HG02759 (cell line): ENCODE measurements around the gene PRRT1.

Experiments used
- ATAC-seq: cut with Tn5 transposase; IDR thresholded peaks from one replicate; pipeline ENCODE4 v1.9.1; 2021; ENCODE audit warnings: mild to moderate bottlenecking, moderate library complexity; ENCODE audit not compliant: unreplicated experiment

The PRRT1 gene

GRCh38 chr6:32175711-32176475 is 24.2 kb upstream of the PRRT1 start, which contains the start of gene AGPAT1:
TSS of gene AGPAT1 (minus strand) at chr6:32176084. CDS start at chr6:32171496, 4,588 bp downstream.
- ATAC-seq = peak; percentile 47

GRCh38 chr6:32175322-32175710 is 23.6 kb upstream of the PRRT1 start:
- no peak for ATAC-seq

- no peak for ATAC-seq
Observed at GRCh38 chr6:32174416-32174815, 22.7 kb upstream of the PRRT1 start.

GRCh38 chr6:32173051-32173727 is 21.4 kb upstream of the PRRT1 start:
- ATAC-seq = no peak

GRCh38 chr6:32171234-32171633 is 19.5 kb upstream of the PRRT1 start:
- ATAC-seq = no peak

GRCh38 chr6:32170294-32170693 is 18.6 kb upstream of the PRRT1 start:
- no peak for ATAC-seq

- ATAC-seq = no peak
Observed at GRCh38 chr6:32168807-32169591, 17.3 kb upstream of the PRRT1 start.

GRCh38 chr6:32168350-32168749 is 16.6 kb upstream of the PRRT1 start:
- no peak for ATAC-seq

- no peak for ATAC-seq
Observed at GRCh38 chr6:32167761-32168262, 16.1 kb upstream of the PRRT1 start.

GRCh38 chr6:32167154-32167760 is 15.5 kb upstream of the PRRT1 start:
- ATAC-seq = no peak

- ATAC-seq = no peak
Observed at GRCh38 chr6:32166411-32167061, 14.8 kb upstream of the PRRT1 start.

GRCh38 chr6:32164295-32164694 is 12.6 kb upstream of the PRRT1 start, which contains the start of gene EGFL8:
TSS of gene EGFL8 (plus strand) at chr6:32164595. CDS start at chr6:32166166, 1,571 bp downstream.
- ATAC-seq = no peak

- ATAC-seq = no peak
Observed at GRCh38 chr6:32163559-32164258, 12.0 kb upstream of the PRRT1 start.

GRCh38 chr6:32158052-32158451 is 6.3 kb upstream of the PRRT1 start:
- no peak for ATAC-seq

- no peak for ATAC-seq
Observed at GRCh38 chr6:32156891-32157290, 5.2 kb upstream of the PRRT1 start.

- ATAC-seq = peak; percentile 64
Observed at GRCh38 chr6:32154514-32155161, 2.9 kb upstream of the PRRT1 start.

- peak; percentile 40 for ATAC-seq
Observed at GRCh38 chr6:32153564-32154513, 2.1 kb upstream of the PRRT1 start, which contains the start of gene PPT2. TSS of gene PPT2 (plus strand) at chr6:32154141. CDS start at chr6:32154595, 454 bp downstream.
